ENCODE results near the gene MDN1.
"Not testable (repeated sequence)": the region's sequence is repeated elsewhere in the genome, so short reads cannot be mapped to it uniquely, and the experiment has no call there.

Gene MDN1

DNA sequence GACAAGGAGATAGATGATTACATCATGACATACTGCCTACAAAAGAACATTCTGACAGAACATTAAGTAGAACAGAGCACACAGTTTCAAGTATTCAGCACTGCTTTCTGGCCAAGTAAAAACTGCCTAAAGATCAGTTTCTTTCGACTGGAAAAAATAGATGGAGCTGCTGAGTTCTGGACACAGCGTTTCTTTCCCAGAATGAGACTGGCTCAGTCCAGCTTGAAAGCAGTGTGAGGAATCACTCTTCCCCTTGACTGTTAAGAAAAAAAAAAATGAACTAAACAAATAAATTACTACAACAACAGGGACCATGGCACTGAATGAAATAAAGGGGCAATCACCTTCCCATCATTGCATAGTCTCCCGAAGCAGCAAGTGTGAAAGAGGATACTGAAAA lies 176.6 kb downstream of the MDN1 start:
- TF ChIP-seq, protein P1, sequence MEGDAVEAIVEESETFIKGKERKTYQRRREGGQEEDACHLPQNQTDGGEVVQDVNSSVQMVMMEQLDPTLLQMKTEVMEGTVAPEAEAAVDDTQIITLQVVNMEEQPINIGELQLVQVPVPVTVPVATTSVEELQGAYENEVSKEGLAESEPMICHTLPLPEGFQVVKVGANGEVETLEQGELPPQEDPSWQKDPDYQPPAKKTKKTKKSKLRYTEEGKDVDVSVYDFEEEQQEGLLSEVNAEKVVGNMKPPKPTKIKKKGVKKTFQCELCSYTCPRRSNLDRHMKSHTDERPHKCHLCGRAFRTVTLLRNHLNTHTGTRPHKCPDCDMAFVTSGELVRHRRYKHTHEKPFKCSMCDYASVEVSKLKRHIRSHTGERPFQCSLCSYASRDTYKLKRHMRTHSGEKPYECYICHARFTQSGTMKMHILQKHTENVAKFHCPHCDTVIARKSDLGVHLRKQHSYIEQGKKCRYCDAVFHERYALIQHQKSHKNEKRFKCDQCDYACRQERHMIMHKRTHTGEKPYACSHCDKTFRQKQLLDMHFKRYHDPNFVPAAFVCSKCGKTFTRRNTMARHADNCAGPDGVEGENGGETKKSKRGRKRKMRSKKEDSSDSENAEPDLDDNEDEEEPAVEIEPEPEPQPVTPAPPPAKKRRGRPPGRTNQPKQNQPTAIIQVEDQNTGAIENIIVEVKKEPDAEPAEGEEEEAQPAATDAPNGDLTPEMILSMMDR (IDR thresholded peaks at IDR 0.05; ENCODE audit: borderline replicate concordance, insufficient read depth, low read depth, low read length): no peak
- no peak overlapping the region for H3K4me3 ChIP-seq (ENCODE audit: low read depth, low read length)

DNA sequence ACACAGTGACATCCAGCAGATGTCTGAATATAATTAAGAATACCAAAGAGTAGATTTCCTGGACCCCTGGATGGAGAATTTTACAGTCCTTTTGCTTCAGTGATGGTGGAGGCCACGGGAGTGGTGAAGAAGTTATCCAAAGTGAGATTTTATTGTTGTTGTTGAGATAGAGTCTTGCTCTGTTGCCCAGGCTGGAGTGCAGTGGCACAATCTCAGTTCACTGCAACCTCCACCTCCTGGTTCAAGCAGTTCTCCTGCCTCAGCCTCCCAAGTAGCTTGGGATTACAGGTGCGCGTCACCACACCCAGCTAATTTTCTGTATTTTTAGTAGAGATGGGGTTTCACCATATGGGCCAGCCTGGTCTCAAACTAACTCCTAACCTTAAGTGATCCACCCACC lies 178.0 kb downstream of the MDN1 start:
- not testable (repeated sequence) for H3K4me3 ChIP-seq (ENCODE audit: low read depth, low read length)

DNA sequence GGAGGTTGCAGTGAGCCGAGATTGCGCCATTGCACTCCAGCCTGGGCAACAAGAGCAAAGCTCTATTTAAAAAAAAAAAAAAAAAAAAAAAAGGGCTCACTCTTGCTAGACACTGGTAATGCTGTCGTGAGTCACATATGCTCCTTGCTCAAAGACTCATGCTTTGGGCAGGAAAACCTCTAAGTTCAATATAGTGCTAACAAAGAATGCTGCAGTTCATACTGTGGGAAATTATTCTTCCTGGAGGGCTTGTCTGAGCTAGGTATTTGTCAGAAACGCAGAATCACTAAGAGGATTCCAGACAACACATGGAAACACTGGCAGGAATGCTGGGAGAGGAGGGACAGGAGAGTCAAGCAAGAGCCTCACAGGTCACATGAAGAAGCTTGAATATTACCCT lies 178.8 kb downstream of the MDN1 start:
- TF ChIP-seq, protein P1 (IDR thresholded peaks at IDR 0.05; ENCODE audit: borderline replicate concordance, insufficient read depth, low read depth, low read length): no peak
- H3K4me3 ChIP-seq (ENCODE audit: low read depth, low read length): no peak overlapping the region

DNA sequence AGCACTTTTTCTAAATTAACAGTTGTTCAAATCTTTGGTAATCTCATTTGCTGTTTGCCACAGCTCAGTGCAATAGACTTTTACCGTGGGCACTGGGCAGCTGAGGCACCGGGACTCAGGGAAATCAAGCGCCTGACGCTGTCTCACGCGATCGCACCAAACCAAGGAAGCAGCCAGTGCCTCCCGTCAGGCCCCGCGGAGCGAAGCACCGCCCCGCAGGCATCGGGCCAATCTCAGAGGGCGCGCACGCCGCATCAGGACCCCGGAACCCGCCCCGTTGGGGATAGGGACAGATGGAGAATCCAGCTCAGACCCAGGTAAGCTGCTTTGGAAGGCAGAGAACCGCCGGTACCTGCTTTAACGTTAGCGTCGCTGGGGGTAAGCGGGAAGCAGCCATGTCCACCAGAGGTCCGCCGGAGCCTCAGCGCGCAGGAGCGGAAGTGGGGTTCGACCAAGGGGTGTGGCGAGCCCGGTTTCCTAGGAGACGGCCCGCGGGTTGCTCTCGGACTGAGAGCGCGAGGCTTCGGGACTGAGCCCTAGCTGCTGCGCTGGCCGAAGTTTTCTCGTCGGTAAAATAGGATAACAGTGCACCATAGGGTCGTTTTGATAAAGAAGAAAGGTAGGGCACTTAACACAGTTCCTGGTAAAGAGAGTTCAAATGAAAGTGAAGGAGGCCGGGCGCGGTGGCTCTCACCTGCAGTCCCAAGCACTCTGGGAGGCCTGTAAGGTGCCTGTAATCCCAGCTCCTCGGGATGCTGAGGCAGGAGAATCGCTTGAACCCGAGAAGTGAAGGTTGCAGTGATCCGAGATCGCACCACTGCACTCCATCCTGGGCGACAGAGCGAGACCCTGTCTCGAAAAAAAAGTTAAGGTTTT lies 181.0 kb downstream of the MDN1 start, which contains the start of gene LYRM2:
Gene LYRM2 (minus strand): TSS at position 428 of the 876 bp plus-strand sequence. CDS start 31 bp downstream, at position 397.
- H3K4me3 ChIP-seq (ENCODE audit: low read depth, low read length): peak within 1 kb of the TSS; percentile 86
- TF ChIP-seq, protein P1 (IDR thresholded peaks at IDR 0.05; ENCODE audit: borderline replicate concordance, insufficient read depth, low read depth, low read length): no peak

DNA sequence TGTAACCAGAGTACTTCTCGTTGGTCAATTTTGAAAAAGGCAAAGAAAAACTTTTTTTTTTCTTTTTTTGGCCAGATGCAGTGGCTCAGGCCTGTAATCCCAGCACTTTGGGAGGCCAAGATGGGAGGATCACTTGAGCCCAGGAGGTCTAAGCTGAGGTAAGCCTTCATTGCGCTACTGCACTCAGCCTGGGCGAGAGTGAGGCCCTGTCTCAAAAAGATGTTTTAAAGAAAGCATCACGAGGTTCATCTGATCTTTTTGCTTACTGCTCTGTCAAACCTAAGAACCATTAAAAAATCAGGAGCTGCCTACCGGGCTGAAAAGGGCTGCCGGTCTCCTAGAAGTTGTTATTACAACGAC lies 181.7 kb downstream of the MDN1 start:
- H3K4me3 ChIP-seq (ENCODE audit: low read depth, low read length): peak overlapping the region; percentile 86
- TF ChIP-seq, protein P1 (IDR thresholded peaks at IDR 0.05; ENCODE audit: borderline replicate concordance, insufficient read depth, low read depth, low read length): no peak

DNA sequence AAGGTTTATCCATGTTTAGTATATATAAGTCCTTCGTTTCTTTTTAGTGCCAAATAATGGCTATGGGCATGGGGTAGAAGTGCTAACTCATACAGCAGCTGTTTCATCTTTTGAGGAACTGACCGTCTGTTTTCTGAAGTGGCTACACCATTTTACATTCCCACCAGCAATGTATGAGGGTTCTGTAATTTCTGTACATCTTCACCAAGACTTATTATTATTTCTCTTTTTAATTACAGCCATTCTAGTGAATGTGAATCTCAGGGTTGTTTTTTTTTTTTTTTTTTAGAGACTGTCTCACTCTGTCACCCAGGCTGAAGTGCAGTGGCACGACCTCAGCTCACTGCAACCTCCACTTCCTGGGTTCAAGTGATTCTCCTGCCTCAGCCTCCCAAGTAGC lies 183.2 kb downstream of the MDN1 start:
- not testable (repeated sequence) for H3K4me3 ChIP-seq (ENCODE audit: low read depth, low read length)

DNA sequence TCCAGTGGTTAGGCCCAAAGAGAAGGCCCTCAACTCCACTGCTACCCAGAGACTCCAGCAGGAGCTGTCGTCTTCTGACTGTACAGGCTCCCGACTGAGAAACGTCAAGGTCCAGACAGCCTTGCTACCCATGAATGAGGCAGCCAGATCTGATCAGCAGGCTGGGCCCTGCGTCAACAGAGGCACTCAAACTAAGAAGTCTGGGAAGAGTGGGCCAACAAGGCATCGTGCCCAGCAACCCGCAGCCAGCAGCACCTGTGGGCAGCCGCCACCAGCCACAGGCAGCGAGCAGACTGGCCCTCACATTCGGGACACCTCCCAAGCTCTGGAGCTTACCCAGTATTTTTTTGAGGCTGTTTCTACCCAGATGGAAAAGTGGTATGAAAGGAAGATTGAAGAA lies 189.1 kb downstream of the MDN1 start:
- H3K4me3 ChIP-seq (ENCODE audit: low read depth, low read length): no peak overlapping the region
- TF ChIP-seq, protein P1 (IDR thresholded peaks at IDR 0.05; ENCODE audit: borderline replicate concordance, insufficient read depth, low read depth, low read length): no peak

DNA sequence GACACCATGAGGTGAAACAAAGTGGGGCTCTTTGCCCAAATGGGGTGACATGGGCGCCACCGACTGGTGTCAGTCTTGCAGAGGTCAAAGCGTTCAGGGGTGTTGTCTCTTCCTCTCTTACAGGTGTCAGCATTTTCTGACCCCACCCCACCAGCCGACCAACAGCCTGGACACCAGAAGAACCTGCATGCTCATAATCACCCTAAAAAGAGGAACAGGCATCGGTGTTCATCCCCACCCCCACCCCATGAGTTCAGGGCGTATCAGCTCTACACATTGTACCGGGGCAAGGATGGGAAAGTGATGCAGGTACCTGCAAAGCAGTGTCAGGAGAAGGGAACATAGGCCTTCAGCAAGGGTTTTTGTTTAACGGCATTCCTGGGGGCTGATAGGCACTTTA lies 195.8 kb downstream of the MDN1 start:
- no peak overlapping the region for H3K4me3 ChIP-seq (ENCODE audit: low read depth, low read length)
- TF ChIP-seq, protein P1 (IDR thresholded peaks at IDR 0.05; ENCODE audit: borderline replicate concordance, insufficient read depth, low read depth, low read length): no peak
